Liver (tissue), 9 donors: Measurements from ENCODE around the gene GGCX. TPM values are rescaled to one million over a fixed set of nuclear protein-coding genes. Genes with fewer than 3 reads are reported as not detected.

Source experiments
- DNase-seq: peaks from one replicate; pipeline ENCODE4 v3.0.0-alpha.2; 2017; ENCODE audit warnings: low spot score
- H3K27ac ChIP-seq, 2 donors: one replicate each; pipeline ENCODE4 v1.7.0; 2013; ENCODE audit warnings: inconsistent platforms in 2 of 2, low read length in 2 of 2, control low read depth in 1 of 2, low read depth in 1 of 2, mild to moderate bottlenecking in 1 of 2
- H3K27me3 ChIP-seq, 4 donors: one replicate each; pipeline versions ENCODE4 v1.6.1 to v1.7.0; 2013; ENCODE audit warnings: low read length in 3 of 4, inconsistent platforms in 1 of 4, mild to moderate bottlenecking in 1 of 4, moderate library complexity in 1 of 4; ENCODE audit not compliant: control insufficient read depth in 4 of 4, insufficient read depth in 4 of 4
- H3K36me3 ChIP-seq, 4 donors: one replicate each; pipeline versions ENCODE4 v1.6.1 to v1.7.0; 2013; ENCODE audit warnings: low read length in 3 of 4, mild to moderate bottlenecking in 3 of 4, low read depth in 1 of 4, moderate library complexity in 1 of 4; ENCODE audit not compliant: control insufficient read depth in 4 of 4, insufficient read depth in 3 of 4
- H3K4me1 ChIP-seq, 4 donors: one replicate each; pipeline versions ENCODE4 v1.6.1 to v1.7.0; 2013; ENCODE audit warnings: low read length in 3 of 4, mild to moderate bottlenecking in 3 of 4, moderate library complexity in 1 of 4; ENCODE audit not compliant: control insufficient read depth in 4 of 4, insufficient read depth in 4 of 4
- H3K4me3 ChIP-seq, 3 donors: one replicate each; pipeline versions ENCODE4 v1.6.1 to v1.7.0; 2013; ENCODE audit warnings: low read length in 3 of 3, control low read depth in 1 of 3, low read depth in 1 of 3, mild to moderate bottlenecking in 1 of 3
- H3K9ac ChIP-seq, 2 donors: one replicate each; pipeline ENCODE4 v1.7.0; 2013; ENCODE audit warnings: low read length in 2 of 2, mild to moderate bottlenecking in 2 of 2, moderate library complexity in 2 of 2, control low read depth in 1 of 2, low read depth in 1 of 2
- H3K9me3 ChIP-seq, 4 donors: one replicate each; pipeline versions ENCODE4 v1.6.1 to v1.7.0; 2013; ENCODE audit warnings: low read length in 3 of 4; ENCODE audit not compliant: control insufficient read depth in 4 of 4
- ATF3 ChIP-seq: IDR thresholded peaks from 2 replicates; pipeline ENCODE4 v1.6.1; 2016; ENCODE audit warnings: antibody characterized with exemption
- CTCF ChIP-seq: fragments of 150-350 bp; IDR thresholded peaks from 2 replicates; pipeline ENCODE4 v1.5.1; 2017; ENCODE audit warnings: improper control_type of control experiment, low read depth, low read length; ENCODE audit not compliant: missing input control
- EGR1 ChIP-seq, 2 donors: IDR thresholded peaks; 2 replicates each; pipeline ENCODE4 v1.6.1; 2016 to 2018; ENCODE audit warnings: antibody characterized with exemption in 2 of 2, low read depth in 2 of 2
- FOXA1 ChIP-seq: IDR thresholded peaks from 2 replicates; pipeline ENCODE4 v1.6.1; 2016; ENCODE audit warnings: antibody characterized with exemption
- FOXA2 ChIP-seq: IDR thresholded peaks from 2 replicates; pipeline ENCODE4 v1.6.1; 2016; ENCODE audit warnings: antibody characterized with exemption
- GABPA ChIP-seq, 2 donors: IDR thresholded peaks in 1 of 2; conservative IDR thresholded peaks in 1 of 2; 2 replicates each; pipeline ENCODE4 v1.6.1; 2016; ENCODE audit warnings: antibody characterized with exemption in 2 of 2, mild to moderate bottlenecking in 1 of 2, moderate library complexity in 1 of 2
- HNF4A ChIP-seq, 2 donors: conservative IDR thresholded peaks; 2 replicates each; pipeline ENCODE4 v1.6.1; 2016; ENCODE audit warnings: antibody characterized with exemption in 2 of 2, mild to moderate bottlenecking in 2 of 2
- HNF4G ChIP-seq: IDR thresholded peaks from 2 replicates; pipeline ENCODE4 v1.6.1; 2016; ENCODE audit warnings: antibody characterized with exemption
- JUND ChIP-seq, 2 donors: IDR thresholded peaks; 2 replicates each; pipeline ENCODE4 v1.6.1; 2016; ENCODE audit warnings: antibody characterized with exemption in 2 of 2
- MAX ChIP-seq: IDR thresholded peaks from 2 replicates; pipeline ENCODE4 v1.6.1; 2016; ENCODE audit warnings: antibody characterized with exemption
- NR2F2 ChIP-seq: IDR thresholded peaks from 2 replicates; pipeline ENCODE4 v1.6.1; 2016; ENCODE audit warnings: antibody characterized with exemption
- RAD21 ChIP-seq, 2 donors: IDR thresholded peaks; 2 replicates each; pipeline ENCODE4 v1.6.1; 2016; ENCODE audit warnings: antibody characterized with exemption in 2 of 2, mild to moderate bottlenecking in 2 of 2
- REST ChIP-seq: IDR thresholded peaks from 2 replicates; pipeline ENCODE4 v1.6.1; 2016; ENCODE audit warnings: antibody characterized with exemption, mild to moderate bottlenecking
- RXRA ChIP-seq, 2 donors: IDR thresholded peaks; 2 replicates each; pipeline ENCODE4 v1.6.1; 2017 to 2018; ENCODE audit warnings: antibody characterized with exemption in 2 of 2, mild to moderate bottlenecking in 1 of 2
- SP1 ChIP-seq: IDR thresholded peaks from 2 replicates; pipeline ENCODE4 v1.6.1; 2018; ENCODE audit warnings: antibody characterized with exemption, mild to moderate bottlenecking
- TAF1 ChIP-seq: conservative IDR thresholded peaks from 2 replicates; pipeline ENCODE4 v1.6.1; 2016; ENCODE audit warnings: antibody characterized with exemption, mild to moderate bottlenecking
- YY1 ChIP-seq: IDR thresholded peaks from 2 replicates; pipeline ENCODE4 v1.6.1; 2016; ENCODE audit warnings: antibody characterized with exemption, mild to moderate bottlenecking
- ZBTB33 ChIP-seq: IDR thresholded peaks from 2 replicates; pipeline ENCODE4 v1.6.1; 2016; ENCODE audit warnings: antibody characterized with exemption
- WGBS: extraction: QIAGEN DNeasy Blood & Tissue Kit; methylation state at CpG from one replicate; pipeline ENCODE4 v1.1.7; 2013; 5-methylcytosine and 5-hydroxymethylcytosine counted together
- polyA plus RNA-seq, 2 donors: library from polyadenylated mRNA; stranded (reverse) in 1 of 2; unstranded in 1 of 2; fragments of 200-250 nt in 1 of 2; fragments of >200 nt in 1 of 2; fragmentation: Nextera tagmentation in 1 of 2; extraction: Ambion mirVana in 1 of 2; gene quantifications; one replicate each; pipeline versions ENCODE4 v1.2.1 to v1.2.3, GENCODE V29; 2013 to 2015
- total RNA-seq, 2 donors: library from RNA; depleted of rRNA; stranded (reverse); fragments of >200 nt; gene quantifications; one replicate each; pipeline ENCODE4 v1.2.3, GENCODE V29; 2014
- donor health status: healthy.
- donor health status: healthy.
- donor health status: healthy.
- donor health status: healthy.
- donor health status: healthy.

The GGCX gene
- total and polyA plus RNA-seq, 4 donors: 67.3 to 189 (median 90.4) TPM

- H3K9ac ChIP-seq: no peak overlapping the region
- H3K4me1 ChIP-seq: peaks cover 2 to 14% (median 12%) of the 10 kb centered on the region in 4 donors
- 85% methylated on average over 4 of the region's 4 CpGs for WGBS
- TF ChIP-seq EGR1 (IDR thresholded peaks at IDR 0.05; ENCODE audit: low read depth in 2 of 2): no peak
- no peak for TF ChIP-seq YY1
- TF ChIP-seq FOXA1: no peak
- TF ChIP-seq CTCF: no peak
- no peak for TF ChIP-seq SP1
- TF ChIP-seq GABPA (IDR thresholded peaks at IDR 0.05 in 1 of 2, conservative IDR thresholded peaks at IDR 0.05 in 1 of 2): no peak
- no peak for TF ChIP-seq HNF4A (conservative IDR thresholded peaks at IDR 0.05)
- no peak for TF ChIP-seq HNF4G
- TF ChIP-seq RXRA (IDR thresholded peaks at IDR 0.05): no peak
- no peak for TF ChIP-seq RAD21 (IDR thresholded peaks at IDR 0.05)
- no peak for TF ChIP-seq JUND (IDR thresholded peaks at IDR 0.05)
- TF ChIP-seq MAX: no peak
- TF ChIP-seq FOXA2: no peak
- no peak for TF ChIP-seq NR2F2
- TF ChIP-seq ATF3: no peak
- TF ChIP-seq TAF1: no peak
- TF ChIP-seq REST: no peak
- no peaks in the 10 kb centered on the region for H3K9me3 ChIP-seq
- H3K4me3 ChIP-seq: no peak overlapping the region
- DNase-seq: no peak
- H3K27ac ChIP-seq: no peak overlapping the region
- H3K36me3 ChIP-seq: no peaks in the 10 kb centered on the region
- H3K27me3 ChIP-seq: no peaks in the 10 kb centered on the region
These were observed 35.7 kb downstream of the GGCX start for GRCh38 chr2:85525567-85525966.

- WGBS: 81% methylated on average over 5 of the region's 5 CpGs
- Histone ChIP-seq H3K9ac (no peak overlapping the region), H3K4me3 (no peak overlapping the region), H3K9me3 (no peaks in the 10 kb centered on the region), H3K27me3 (no peaks in the 10 kb centered on the region), H3K36me3 (no peaks in the 10 kb centered on the region), H3K27ac (no peak overlapping the region), H3K4me1 (peaks cover 2 to 14% (median 12%) of the 10 kb centered on the region in 4 donors)
- TF ChIP-seq ZBTB33 (no peak), FOXA1 (no peak), TAF1 (no peak), NR2F2 (no peak)
- no peak for DNase-seq
These were observed 36.3 kb downstream of the GGCX start for GRCh38 chr2:85525029-85525428.
